Osteocyte (in vitro differentiated cells): ENCODE data around the gene HBB. TPM values are rescaled to one million over a fixed set of nuclear protein-coding genes. Genes with fewer than 3 reads are reported as not detected.

ENCODE experiments used
- DNase-seq: peaks from one replicate; pipeline ENCODE4 v3.0.0; 2021; ENCODE audit warnings: mixed read lengths; ENCODE audit not compliant: unreplicated experiment; ENCODE audit errors: extremely low spot score
- H3K27ac Mint-ChIP-seq: one replicate; pipeline ENCODE4 v1.8.0; 2021; ENCODE audit warnings: mild to moderate bottlenecking, mixed read lengths; ENCODE audit not compliant: unreplicated experiment
- H3K27me3 Mint-ChIP-seq: one replicate; pipeline ENCODE4 v1.8.0; 2021; ENCODE audit warnings: mixed read lengths; ENCODE audit not compliant: unreplicated experiment
- H3K36me3 Mint-ChIP-seq: one replicate; pipeline ENCODE4 v1.8.0; 2021; ENCODE audit warnings: mixed read lengths; ENCODE audit not compliant: unreplicated experiment
- H3K4me1 Mint-ChIP-seq: one replicate; pipeline ENCODE4 v1.8.0; 2021; ENCODE audit warnings: mixed read lengths; ENCODE audit not compliant: unreplicated experiment
- H3K4me3 Mint-ChIP-seq: one replicate; pipeline ENCODE4 v1.8.0; 2021; ENCODE audit warnings: mild to moderate bottlenecking, moderate library complexity, mixed read lengths; ENCODE audit not compliant: unreplicated experiment
- H3K9me3 Mint-ChIP-seq: one replicate; pipeline ENCODE4 v1.8.0; 2021; ENCODE audit warnings: mixed read lengths; ENCODE audit not compliant: unreplicated experiment
- CTCF ChIP-seq: fragments of 200-600 bp; sonication (generic); IDR thresholded peaks from 2 replicates; pipeline ENCODE4 v1.5.0; 2021; ENCODE audit warnings: antibody characterized with exemption, mild to moderate bottlenecking, moderate library complexity
- total RNA-seq: library from RNA; stranded (reverse); gene quantifications from 2 replicates; pipeline ENCODE4 v1.2.1, GENCODE V29; 2021

The HBB gene
- total RNA-seq, 1 donor from 2014 or later: not detected

GRCh38 chr11:5239046-5239445, 12.2 kb upstream of the HBB start:
- no peak overlapping the region for H3K27ac Mint-ChIP-seq
- H3K9me3 Mint-ChIP-seq: no peaks in the 10 kb centered on the region
- H3K36me3 Mint-ChIP-seq: no peaks in the 10 kb centered on the region
- peaks cover 50% of the 10 kb centered on the region for H3K27me3 Mint-ChIP-seq
- TF ChIP-seq CTCF: no peak
- no peaks in the 10 kb centered on the region for H3K4me1 Mint-ChIP-seq
- H3K4me3 Mint-ChIP-seq: no peak overlapping the region
- DNase-seq: no peak

- no peak for DNase-seq
- no peaks in the 10 kb centered on the region for H3K9me3 Mint-ChIP-seq
- no peak overlapping the region for H3K4me3 Mint-ChIP-seq
- H3K27me3 Mint-ChIP-seq: peaks cover 50% of the 10 kb centered on the region
- H3K36me3 Mint-ChIP-seq: no peaks in the 10 kb centered on the region
- H3K27ac Mint-ChIP-seq: no peak overlapping the region
- no peaks in the 10 kb centered on the region for H3K4me1 Mint-ChIP-seq
- no peak for TF ChIP-seq CTCF
Measured at GRCh38 chr11:5238486-5238885, 11.6 kb upstream of the HBB start.

GRCh38 chr11:5237420-5237819, 10.5 kb upstream of the HBB start:
- no peak for TF ChIP-seq CTCF
- H3K9me3 Mint-ChIP-seq: no peaks in the 10 kb centered on the region
- no peaks in the 10 kb centered on the region for H3K4me1 Mint-ChIP-seq
- H3K4me3 Mint-ChIP-seq: no peak overlapping the region
- peaks cover 50% of the 10 kb centered on the region for H3K27me3 Mint-ChIP-seq
- DNase-seq: no peak
- no peaks in the 10 kb centered on the region for H3K36me3 Mint-ChIP-seq
- no peak overlapping the region for H3K27ac Mint-ChIP-seq

GRCh38 chr11:5235364-5236095, 8.7 kb upstream of the HBB start:
- peaks cover 43% of the 10 kb centered on the region for H3K27me3 Mint-ChIP-seq
- no peaks in the 10 kb centered on the region for H3K4me1 Mint-ChIP-seq
- DNase-seq: no peak
- no peaks in the 10 kb centered on the region for H3K9me3 Mint-ChIP-seq
- no peak for TF ChIP-seq CTCF
- H3K36me3 Mint-ChIP-seq: no peaks in the 10 kb centered on the region
- H3K27ac Mint-ChIP-seq: no peak overlapping the region
- no peak overlapping the region for H3K4me3 Mint-ChIP-seq

GRCh38 chr11:5234381-5234834, 7.5 kb upstream of the HBB start, which contains the start of gene HBD:
TSS of gene HBD (minus strand) at chr11:5234483. CDS start at chr11:5234433, 50 bp downstream.
- H3K27me3 Mint-ChIP-seq: peaks cover 36% of the 10 kb centered on the region
- no peak for TF ChIP-seq CTCF
- no peak within 1 kb of the TSS for H3K4me3 Mint-ChIP-seq
- no peak within 1 kb of the TSS for H3K27ac Mint-ChIP-seq
- H3K9me3 Mint-ChIP-seq: no peaks in the 10 kb centered on the region
- no peaks in the 10 kb centered on the region for H3K4me1 Mint-ChIP-seq
- DNase-seq: no peak
- H3K36me3 Mint-ChIP-seq: no peaks in the 10 kb centered on the region
